Fibroblast of peridontal ligament (primary cell): Measurements from ENCODE around the gene BCOR.

Source experiments
- DNase-seq: peaks from one replicate; pipeline ENCODE4 v3.0.0-alpha.2; 2010; ENCODE audit errors: extremely low read depth

BCOR gene

GRCh38 chrX:40063555-40063954 is 34.2 kb downstream of the BCOR start:
- DNase-seq = no peak

DNA sequence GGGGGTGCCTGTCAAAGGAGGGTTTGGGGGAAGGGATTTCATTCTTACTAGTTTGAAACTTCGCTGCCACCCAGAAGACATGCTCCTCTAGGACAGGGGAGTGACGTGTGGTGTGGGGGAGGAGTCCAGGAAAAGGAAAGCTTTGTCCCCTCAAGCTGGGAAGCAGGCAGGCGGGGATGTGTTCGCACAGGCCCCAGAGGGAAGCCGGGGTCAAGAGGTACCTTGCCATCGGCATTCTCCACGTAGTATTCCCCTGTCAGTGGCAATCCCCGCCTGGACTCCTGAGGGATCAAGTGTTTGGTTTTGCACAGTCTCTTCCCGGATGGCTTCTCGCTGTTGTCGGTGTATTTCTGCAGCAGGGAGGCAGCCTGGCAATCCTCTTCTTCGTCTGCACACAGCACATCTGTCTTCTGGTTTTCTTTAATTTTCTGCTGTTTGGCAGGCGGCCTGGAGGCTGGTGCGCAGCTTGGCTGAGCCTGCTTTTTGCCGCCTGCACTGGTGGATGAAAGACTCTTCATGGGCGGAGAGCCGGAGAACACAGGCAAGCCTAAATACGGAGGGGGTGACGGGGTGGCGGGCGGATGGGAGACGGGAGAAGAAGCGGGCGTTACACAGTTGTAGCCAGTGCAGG is 35.1 kb downstream of the BCOR start:
- DNase-seq = no peak

GRCh38 chrX:40061871-40062524 is 35.8 kb downstream of the BCOR start:
- DNase-seq = no peak

GRCh38 chrX:40061005-40061404 is 36.8 kb downstream of the BCOR start:
- DNase-seq = no peak

DNA sequence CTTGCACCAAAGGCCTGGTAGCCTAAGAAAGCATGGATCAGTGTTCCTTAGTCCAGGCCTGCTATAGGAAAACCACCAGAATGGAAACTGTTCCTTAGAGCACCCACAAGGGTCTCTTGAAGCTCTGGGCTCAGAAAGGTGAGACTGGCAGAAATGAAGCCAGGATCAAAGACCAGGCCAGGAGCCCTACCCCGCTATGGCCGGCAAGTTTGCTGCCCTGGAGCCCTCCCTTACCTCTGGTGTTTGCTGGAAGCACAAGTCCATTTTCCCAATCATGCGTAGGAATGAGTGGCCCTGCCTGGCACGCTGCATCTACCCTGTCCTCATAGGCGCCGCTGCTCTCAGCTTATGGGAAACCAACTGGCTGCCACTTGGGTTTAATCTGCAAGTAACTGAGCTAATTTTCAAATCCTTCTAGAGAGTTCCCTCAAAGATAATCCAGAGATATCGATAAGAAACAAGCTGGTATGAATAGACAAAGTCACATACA is 37.4 kb downstream of the BCOR start:
- no peak for DNase-seq

GRCh38 chrX:40058719-40059118 is 39.0 kb downstream of the BCOR start:
- no peak for DNase-seq

DNA sequence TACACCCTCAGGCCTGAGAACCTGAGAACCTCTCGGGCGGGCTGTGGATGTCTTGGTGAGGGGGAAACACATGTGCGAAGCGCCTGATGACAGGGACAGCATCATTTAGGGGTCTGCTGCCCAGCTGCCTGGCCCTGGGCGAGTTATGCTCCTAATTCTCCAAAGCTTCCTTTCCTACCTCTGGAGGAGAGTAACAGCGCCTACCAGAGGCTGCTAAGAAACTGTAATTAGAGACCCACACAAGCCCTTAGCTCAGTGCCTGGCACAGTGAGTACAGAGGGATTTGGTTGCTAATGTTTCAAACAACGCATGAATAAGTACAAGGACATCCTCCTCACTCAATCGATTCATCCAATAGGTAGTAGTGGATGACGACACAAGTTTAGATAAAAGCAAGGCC is 40.4 kb downstream of the BCOR start:
- DNase-seq = no peak

GRCh38 chrX:40056420-40056819 is 41.3 kb downstream of the BCOR start:
- no peak for DNase-seq

DNA sequence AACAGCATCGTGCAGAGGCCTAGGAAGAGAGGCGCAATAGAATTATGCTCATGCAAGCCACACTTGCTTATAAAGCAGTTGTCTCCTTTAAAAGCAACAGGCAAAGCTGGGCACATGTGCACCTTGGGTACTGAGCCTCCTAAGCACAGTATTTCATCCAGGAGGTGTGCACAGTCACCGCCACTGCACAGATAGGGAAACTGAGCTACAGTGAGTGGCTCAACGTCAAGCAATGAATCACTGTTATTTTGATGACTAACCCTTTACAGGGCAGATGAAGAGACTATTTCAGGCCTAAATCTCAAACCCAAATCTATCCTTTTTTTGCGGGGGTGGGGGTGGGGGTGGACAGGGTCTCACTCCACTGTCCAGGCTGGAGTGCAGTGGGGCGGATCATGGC is 42.3 kb downstream of the BCOR start:
- DNase-seq = no peak

- DNase-seq = no peak
These were observed 43.0 kb downstream of the BCOR start for GRCh38 chrX:40054793-40055192.

DNA sequence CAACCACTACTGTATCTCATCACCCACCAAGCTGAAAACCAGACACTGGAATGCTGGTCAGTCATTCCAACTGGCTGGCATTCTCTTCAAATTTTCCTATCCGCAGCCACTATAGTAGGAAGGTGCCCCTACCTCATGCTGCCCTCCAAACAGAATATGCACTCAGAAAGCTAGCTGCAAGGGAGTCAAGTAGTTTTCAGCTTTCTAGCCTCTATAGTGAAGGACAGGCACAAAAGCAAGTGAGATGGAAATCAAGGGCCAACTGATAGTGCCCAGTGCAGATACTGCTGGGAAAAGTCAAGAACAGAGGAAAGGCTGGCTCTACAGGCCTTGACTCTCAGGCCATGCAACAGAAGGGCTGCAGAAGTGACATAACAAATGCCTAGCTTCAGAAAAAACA is 47.2 kb downstream of the BCOR start:
- no peak for DNase-seq

GRCh38 chrX:40049084-40049641 is 48.6 kb downstream of the BCOR start:
- DNase-seq = no peak

DNA sequence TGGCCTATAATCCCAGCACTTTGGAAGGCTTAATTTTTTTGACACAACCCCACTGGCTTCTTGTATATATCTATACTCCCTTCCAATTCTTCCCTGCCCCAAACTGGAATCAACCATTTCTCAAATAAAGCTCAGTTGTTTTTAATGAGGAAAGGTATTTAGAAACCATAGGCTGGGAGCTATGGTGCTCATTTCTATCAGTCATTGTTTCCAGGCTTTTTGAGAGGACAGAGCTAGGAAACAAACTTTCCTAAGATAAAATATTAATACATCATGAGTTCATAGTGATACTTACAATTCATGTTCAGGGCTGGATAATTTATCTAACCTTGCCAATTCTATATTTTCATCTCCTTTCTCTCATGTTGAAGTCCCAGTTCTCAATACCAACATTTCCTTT is 50.3 kb downstream of the BCOR start:
- no peak for DNase-seq

DNA sequence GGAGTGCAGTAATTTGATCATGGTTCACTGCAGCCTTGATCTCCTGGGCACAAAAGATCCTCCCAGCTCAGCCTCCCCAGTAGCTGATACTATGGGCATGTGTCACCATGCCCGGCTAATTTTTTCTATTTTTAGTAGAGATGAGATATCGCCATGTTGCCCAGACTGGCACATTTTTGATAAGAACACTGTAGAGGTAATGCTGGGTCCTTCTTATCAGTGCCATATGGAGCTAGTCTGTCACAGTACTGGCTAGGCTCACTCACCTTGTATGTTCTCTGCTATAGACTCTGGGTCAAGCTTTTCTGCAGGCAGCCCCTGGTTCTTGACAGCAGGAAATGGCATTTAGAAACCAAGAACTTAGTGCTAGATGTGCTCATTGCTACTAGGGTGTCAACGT is 53.9 kb downstream of the BCOR start:
- no peak for DNase-seq

DNA sequence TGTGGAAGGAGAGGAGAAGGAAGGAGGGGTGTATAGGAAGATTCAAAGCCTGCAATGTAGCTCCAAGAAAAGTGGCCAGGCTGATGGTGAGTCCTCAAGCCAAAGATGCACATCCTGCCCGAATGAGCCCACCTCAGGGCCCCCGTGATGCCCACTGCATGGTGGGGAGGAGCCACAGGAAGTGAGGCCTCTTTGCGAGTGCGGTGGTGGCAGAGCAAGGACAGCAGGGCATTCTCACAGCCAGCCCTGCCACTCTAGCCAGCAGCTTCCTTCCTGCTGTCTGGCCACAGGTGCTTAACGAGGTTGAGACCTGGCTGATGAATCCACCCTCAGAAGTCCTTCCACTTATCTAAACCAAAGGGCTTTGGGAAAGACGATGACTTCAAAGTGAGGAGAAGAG is 55.8 kb downstream of the BCOR start:
- no peak for DNase-seq

DNA sequence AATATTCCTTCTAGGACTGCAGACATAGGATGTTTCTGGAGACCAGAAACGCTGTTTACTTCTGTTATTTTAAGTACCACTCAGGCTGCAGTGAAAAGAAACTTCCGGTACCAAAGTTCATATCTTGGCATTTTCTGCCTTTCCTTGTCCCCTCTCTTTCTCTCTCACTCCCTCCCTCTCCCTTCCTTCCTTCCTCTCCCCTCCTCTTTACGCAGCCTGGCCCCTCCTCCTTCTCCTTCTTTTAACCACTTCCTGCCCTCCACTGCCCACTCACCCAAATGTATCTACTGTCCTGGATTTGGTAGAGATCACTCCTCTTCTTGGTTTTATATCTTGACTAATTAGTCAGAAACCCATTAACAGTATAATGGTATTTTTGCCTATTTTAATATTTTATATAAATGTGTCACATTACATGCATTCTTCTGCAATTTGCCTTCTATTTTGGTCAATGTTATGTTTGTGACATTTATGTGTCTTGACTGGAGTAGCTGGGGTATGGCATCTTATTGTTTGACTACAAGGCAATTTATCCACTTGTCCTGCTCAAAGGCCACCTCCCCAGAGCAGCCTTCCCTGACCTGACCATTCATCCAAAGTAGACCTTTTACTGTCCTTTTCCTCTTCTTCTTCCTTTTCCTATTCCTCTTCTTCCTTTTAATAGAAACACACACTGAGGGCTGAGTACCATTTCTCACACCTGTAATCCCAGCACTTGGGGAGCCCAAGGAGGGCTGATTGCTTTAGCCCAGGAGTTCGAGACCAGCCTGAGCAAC is 56.9 kb downstream of the BCOR start:
- DNase-seq = no peak

DNA sequence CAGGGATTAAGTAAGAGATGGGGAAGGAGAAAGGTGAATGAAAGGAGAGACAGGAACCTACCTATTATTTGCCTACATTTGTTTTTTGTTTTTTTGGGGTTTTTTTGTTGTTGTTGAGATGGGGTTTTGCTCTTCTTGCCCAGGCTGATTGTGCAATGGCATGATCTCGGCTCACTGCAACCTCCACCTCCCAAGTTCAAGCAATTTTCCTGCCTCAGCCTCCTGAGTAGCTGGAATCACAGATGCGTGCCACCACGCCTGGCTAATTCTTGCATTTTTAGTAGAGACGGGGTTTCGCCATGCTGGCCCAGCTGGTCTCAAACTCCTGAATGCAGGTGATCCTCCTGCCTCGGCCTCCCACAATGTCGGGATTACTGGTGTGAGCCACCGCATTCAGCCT is 57.9 kb downstream of the BCOR start:
- DNase-seq = no peak

- DNase-seq = no peak
These were observed 60.4 kb downstream of the BCOR start for GRCh38 chrX:40037367-40037766.

DNA sequence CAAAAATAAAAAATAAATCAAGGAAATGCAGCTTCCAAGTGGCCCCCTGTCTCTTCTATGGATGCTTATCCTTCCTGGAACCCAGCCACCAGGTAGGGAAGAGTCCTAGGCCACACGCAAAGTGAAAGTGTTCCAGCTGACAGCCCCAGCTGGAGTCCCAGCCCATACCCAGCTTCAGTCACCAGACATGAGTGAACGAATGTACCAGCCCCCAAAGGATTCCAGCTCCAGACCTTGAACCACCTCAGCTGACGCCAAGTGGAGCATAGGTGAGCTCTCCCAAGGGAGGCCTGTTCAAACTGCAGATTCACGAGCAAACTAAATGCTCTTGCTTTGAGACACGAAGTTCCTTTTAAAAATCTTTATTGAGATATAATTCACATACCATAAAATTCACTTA is 62.0 kb downstream of the BCOR start:
- no peak for DNase-seq

- DNase-seq = peak; percentile 14
These were observed 65.8 kb downstream of the BCOR start for GRCh38 chrX:40031911-40032310.

DNA sequence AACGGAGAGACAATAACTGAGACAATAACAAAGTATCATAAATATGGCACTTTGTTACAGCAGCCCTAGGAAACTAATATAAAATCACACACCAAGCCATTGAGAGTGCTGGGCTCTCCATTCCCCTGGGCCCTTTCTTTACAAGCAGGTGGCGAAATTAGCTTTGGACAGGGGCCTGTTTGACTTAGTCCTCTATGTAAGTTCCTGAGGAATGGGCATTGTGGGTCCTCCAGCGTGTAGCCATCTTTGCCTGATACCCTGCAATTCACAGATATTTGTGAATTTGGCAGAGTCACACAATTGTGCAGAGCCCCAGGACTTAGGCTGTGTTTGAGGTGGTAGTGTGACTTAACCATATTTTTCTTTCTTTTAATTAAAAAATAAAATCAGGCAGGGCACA is 67.6 kb downstream of the BCOR start:
- no peak for DNase-seq

DNA sequence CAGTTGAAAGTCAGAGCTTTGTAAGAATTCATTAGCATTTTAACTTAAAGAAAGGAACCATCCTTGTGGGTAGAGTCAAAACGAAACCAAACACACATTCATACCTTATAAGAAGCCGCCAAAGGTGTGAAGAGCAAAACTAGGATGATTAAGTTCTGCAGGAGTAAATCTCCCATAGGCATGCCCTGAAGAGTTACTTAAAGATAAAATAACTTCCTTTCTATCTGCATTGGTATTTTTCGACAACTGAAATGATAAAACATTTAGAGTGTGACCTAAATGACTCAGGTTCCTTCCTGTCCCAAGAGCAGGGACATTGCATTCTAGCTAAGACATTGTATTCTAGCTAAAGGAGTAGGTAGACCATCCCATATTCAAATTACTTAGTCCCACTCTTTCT is 75.3 kb downstream of the BCOR start:
- DNase-seq = no peak

GRCh38 chrX:40021647-40022046 is 76.1 kb downstream of the BCOR start:
- DNase-seq = no peak
